HG03442 (cell line): ENCODE measurements around the gene SFTA2.

ENCODE experiments used
- ATAC-seq: cut with Tn5 transposase; IDR thresholded peaks from one replicate; pipeline ENCODE4 v1.9.1; 2021; ENCODE audit warnings: mild to moderate bottlenecking, moderate library complexity; ENCODE audit not compliant: unreplicated experiment

The SFTA2 gene

DNA sequence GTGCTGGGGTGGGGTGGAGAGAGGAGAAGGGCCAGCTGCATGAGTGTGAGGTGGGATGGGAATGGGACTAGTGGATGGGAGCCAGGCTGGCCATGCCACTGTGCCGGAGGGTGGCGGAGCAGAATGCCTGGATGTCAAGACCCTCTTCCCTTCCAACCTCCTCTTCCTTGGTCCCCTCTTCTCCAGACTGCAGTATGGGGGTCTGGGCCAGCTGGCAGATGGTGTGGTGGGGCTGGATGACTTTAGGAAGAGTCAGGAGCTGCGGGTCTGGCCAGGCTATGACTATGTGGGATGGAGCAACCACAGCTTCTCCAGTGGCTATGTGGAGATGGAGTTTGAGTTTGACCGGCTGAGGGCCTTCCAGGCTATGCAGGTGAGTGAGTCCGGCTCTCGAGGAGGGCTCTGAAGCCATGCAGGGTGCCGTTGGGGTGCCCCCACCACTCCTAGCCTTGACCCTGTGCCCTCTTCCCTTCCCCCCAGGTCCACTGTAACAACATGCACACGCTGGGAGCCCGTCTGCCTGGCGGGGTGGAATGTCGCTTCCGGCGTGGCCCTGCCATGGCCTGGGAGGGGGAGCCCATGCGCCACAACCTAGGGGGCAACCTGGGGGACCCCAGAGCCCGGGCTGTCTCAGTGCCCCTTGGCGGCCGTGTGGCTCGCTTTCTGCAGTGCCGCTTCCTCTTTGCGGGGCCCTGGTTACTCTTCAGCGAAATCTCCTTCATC, 40.0 kb downstream of the SFTA2 start:
- no peak for ATAC-seq

GRCh38 chr6:30891450-30891723, 40.6 kb downstream of the SFTA2 start:
- no peak for ATAC-seq

- no peak for ATAC-seq
Measured at GRCh38 chr6:30890646-30891449, 41.1 kb downstream of the SFTA2 start.

DNA sequence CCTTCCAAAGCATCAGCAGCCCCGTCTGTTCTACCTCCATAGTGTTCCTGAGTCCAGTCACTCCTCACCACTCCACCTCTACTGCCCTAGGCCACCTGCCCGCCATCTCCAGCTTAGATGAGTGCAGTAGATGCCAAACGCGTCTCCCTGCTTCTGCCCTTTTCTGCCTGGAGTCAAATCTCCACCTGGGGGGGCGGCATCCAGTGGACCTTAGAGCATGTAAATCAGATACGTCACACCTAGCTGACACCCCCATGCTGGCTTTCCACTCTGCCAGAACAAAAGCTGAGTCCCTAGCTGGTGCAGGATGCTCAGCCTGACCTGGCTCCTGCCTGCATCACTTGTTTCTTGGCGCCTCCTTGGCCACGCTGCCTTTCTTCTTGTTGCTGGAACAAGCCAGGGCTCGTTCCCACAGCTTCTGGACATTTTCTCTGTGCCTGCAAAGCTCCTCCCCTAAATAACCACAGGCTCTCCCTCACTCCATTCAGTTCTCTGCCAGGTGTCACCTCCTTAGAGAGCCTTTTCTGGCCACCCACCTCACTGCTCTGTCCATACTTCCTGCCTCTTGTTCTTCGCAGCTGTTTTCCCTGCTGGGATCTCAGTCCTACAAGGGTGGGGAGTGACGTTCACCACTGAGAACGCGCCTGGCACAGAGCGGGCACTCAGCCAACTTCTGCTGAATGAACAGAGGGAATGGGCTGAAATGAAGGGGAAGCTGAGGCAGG, 41.9 kb downstream of the SFTA2 start:
- no peak for ATAC-seq

DNA sequence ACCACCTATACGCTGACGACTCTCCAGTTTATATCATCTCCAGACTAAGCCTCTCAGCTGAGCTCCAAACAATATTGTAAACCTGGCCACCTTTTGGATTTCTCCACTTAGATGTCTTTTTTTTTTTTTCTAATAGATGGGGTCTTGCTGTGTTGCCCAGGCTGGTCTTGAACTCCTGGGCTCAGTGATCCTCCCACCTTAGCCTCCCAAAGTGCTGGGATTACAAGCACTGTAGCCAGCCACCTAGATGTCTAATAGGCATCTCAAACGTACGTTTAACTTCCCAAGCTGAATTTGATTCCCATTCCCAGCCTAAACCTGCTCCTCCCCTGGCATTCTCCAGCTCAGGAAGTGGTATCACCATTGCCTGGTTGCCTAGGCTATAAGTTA, 42.5 kb downstream of the SFTA2 start:
- no peak for ATAC-seq

GRCh38 chr6:30888816-30889495, 43.0 kb downstream of the SFTA2 start:
- ATAC-seq = no peak

- ATAC-seq = no peak
Measured at GRCh38 chr6:30887901-30888815, 43.8 kb downstream of the SFTA2 start.

GRCh38 chr6:30886897-30887255, 45.1 kb downstream of the SFTA2 start:
- ATAC-seq = no peak

DNA sequence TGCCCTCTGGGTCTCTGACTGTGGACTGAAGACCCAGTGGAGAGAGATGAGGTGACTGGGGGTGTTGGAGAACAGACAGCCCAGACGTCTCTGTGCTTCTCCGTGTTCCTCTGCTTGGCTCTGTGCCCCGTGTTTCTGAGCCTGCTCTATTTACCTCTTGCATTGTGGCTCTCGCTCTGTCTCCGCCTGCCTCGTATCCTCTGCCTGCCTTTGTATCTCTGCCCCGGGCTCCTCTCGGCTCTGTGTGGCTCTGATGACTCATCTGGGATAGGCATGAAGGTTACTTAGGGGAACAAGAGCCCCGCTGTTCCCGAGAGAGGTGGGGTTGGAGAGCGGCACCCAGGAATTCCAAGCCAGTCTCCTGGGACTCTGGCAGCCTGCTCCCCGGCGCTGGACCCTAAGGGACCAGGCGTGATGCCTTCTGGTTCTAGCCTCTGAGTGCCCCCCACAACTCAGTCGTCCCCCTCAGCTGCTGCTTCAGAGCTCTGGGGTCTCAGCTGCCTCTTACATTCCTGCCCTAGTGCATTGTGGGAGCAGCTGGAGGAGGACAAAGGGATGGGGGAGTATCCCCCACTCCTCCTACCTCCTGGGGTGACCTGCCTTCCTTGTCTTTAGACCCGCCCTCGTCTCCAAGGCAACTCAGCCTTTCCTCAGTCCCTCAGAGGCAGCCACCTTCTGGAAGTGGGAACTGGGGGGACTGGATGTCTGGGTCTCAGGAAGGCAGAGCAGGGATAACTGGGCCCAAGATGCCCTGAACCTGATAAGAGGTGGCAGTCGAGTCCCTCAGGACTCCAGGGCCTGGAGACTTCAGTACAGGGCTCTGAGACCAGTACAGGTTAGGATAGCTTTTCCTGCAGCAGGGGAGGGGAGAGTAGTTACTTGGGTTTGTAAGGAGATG, 45.7 kb downstream of the SFTA2 start:
- ATAC-seq = no peak

DNA sequence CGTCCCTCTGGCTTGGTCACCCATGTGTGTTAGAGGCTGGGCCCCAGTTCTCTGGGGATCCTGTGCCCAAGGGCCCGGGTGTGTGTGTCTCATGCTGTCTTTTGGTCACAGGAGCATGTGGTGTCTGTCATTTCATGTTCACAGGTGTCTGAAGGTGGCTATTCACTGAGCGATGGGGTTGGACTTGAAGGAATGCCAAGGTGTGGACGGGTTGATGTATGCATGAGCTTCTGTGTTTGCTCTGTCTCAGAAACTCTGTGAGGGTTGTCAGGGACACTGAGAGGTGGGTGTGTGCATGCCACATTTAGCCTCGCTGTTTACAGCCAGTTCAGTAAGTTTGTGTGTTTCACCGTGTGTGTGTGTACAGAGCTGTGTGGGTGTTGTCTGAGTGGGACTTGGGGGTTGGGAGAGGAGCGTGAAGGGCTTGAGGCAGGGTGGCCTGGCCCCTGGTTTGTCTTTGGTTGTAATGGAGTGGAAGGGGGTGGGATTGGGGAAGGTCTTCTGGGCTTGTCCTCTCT, 46.4 kb downstream of the SFTA2 start:
- ATAC-seq = no peak

DNA sequence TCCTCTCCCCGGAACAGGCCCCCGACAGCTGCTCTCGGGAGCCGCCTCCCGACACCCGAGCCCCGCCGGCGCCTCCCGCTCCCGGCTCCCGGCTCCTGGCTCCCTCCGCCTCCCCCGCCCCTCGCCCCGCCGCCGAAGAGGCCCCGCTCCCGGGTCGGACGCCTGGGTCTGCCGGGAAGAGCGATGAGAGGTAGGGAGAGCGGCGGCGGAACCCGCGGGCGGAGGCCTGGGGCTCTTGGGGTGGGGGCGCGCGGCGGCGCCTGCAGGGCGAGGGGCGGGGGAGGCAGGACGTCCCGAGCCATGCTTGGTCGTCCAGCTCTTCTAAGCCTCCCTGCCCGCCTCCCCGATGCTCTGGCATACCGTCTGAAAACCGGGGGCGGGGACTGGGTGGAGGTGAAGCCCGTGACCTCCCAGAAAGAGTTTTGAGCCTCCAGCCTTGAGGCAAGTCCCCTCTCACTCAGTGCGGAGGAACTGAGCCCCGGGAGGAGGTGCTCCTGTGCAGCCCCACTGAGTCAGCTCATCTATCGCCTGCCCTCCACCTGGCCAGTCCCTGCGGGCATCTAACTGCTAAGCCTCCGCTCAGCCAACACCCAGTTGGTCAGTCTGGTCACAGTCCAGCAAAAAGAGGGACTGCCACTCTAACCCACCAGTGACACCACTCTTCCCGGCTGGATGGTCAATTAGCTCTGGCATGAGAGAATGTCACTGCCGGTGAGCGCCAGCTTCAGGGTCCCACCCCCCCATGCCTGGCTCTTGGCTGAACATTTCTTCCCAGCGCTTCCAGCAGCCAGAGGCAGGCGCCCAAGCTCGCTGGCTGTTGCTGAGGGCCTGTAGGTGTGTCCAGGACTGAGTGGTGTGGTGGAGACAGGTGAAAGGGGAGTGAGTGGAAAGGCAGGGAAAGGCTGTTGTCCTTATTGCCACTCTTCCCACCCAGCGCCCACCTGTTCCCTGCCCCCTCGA, 47.2 kb downstream of the SFTA2 start:
- no peak for ATAC-seq

DNA sequence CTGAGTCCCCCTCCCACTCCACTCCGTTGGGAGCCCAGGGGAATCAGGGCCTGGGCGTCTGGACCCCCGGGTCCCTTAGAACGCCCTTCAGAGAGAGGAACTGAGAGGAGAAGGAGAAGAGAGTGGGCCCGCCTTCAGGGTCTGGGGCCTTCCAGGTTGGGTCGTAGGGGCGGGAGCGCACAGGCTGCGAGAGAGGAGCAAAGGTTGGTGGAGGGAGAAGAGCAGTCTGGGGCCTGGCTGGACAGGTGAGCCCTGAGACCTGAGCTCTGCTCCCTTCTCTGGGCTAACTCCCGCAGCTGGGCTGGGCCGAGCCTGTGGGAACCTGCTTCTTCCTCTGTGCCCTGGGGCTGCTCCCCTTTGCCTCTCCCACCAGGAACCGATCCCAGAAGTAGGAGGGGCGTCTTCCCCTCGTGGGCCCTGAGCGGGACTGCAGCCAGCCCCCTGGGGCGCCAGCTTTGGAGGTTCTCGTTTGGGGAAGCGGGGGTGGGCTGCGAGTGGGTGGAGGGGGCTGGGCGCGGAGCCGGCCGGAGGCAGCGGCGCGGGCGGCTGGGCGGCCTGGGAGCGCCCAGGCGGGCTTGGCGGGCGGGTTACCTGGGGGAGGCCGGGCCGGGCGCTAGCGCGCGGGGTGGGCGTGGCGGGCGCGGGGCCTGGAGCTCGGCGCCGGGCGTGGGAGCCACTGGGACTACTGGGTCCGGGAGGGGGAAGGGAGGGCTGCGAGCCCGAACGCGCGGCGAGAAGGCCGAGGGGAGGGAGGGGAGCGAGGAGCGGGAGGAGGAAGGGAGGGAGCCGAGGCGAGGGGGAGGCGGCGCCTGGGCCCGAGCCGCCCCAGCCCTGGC, 48.1 kb downstream of the SFTA2 start, which contains the start of gene DDR1:
TSS of gene DDR1 (plus strand) at position 835 of the 836 bp plus-strand sequence. CDS start 4,211 bp downstream, outside the sequence.
- ATAC-seq = no peak

DNA sequence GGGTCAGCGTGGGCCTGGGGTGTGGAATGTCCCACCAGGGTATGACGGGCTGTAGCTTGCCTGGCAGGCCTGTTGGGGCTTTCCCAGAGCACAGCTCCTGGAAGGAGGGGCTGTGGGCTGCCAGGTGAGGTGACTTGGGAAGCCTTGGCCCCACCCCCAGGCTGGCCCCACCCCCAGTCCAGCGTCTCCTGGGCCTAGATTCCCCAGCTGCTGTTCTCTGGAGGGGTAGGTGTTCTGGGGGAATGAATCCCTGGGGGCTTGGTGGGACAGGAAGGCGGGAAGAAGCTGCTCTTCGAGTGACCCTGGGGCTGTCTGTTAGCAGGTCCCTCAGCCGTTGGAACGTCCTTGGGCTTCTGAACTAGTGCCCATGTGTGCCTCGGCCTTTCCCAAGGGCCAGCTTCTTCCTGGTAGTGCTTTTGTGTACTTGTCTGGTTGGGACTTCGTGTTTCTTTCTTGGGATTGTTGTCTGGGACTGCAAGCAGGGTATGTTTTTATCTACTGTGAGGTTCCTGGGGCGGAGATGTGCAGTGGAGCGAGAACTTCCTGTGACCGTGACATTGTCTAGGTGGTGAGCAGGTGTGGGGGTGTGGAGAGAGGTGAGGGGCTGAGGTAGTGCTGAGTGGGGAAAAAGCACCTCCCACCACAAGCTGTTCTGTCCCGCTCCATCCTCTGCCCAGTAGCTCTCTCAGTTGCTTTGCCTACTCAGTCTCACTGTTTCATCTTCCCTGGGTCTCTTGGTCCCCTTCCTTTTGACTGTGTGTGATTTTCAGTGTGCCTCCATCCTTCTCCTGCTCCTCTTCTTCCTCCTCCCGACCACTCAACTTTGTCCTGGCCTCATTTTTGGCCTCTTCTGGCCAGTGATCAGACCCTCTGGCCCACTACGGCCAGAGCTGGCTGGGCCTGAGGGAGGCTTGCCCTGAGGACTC, 48.9 kb downstream of the SFTA2 start:
- no peak for ATAC-seq

DNA sequence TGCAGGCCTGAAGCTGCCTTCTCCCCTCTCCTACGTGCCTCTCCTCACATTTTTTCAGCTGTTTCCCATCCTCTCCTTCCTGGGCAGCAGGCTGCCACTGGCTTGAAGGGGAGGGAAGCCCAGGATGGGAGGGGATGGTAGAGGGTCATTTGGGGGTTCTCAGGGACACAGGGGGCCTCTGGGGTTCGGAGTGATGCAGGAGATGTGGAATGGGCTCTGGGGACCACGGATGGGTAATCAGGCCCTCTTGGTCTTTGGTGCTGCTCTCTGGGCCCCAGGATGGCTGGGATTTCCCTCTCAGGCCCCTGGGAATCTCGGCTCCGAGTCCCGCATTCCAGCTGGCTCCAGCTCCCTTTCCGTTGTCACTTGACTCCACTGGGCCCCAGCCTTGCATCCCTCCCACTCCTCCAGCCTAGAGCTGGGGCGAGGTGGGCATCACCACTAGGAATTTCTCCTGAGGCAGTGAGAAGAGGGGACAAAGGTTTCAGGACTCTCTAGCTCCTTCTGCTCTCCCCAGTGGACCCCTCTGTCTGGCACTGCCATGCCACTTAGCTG, 49.7 kb downstream of the SFTA2 start:
- ATAC-seq = no peak

GRCh38 chr6:30881392-30882203, 50.4 kb downstream of the SFTA2 start:
- no peak for ATAC-seq
